OCI-LY7 (cell line): ENCODE measurements around the gene CNPY2.

Experiments
- CTCF ChIP-seq: fragments of 200-600 bp; sonication (generic); conservative IDR thresholded peaks from 2 replicates; pipeline ENCODE4 v1.5.1; 2014; ENCODE audit warnings: mild to moderate bottlenecking, antibody characterized with exemption, low read length, moderate library complexity, mixed read lengths
- EZH2phosphoT487 ChIP-seq: fragments of 200-600 bp; sonication (generic); IDR thresholded peaks from 2 replicates; pipeline ENCODE4 v1.6.1; 2018; ENCODE audit warnings: low read depth, borderline replicate concordance, mild to moderate bottlenecking, mixed run types, antibody characterized with exemption, low read length, moderate library complexity, mixed read lengths

- no peak for TF ChIP-seq CTCF
- no peak for TF ChIP-seq EZH2phosphoT487
These were observed 41.5 kb downstream of the CNPY2 start for GRCh38 chr12:56274299-56274698.
